ENCODE results near the gene FOXF1.

Gene FOXF1

DNA sequence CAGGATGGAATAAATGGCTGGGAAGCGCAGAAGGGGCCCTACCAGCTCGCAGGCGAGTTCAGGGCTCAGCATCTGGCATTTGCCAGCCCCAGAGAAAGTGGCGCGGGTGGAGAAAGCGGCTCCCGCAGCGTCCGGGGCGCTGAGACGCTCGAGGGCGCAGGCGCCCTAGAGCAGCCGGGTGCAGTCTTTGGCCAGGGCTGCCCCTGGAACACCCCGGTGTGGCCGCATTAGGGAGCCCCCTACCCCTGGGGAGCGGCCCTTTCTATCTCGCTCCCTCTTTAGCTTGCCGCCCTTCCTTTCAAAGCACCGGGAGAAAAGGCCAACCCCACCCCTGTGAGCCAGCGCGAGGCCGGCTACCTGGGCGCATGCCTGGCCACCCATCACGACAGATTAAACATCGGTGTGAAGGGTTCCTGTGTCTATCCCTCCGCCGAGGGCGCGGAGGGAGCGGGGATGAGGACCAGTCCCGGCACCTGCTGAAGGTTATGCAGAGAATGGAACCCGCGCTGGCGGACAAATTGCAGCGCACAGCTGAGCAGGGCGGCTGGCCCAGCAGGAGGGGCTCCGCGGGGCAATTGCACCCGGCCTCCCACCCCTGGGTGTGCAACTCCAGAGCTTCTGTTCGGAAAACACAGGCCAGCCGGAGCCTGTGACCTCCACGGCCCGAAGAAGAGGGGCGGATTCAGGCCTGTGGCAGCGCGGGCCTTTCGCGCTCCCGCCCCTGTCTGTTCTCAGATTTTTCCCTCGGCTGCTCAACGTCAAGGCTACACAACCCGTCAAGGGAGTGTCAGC is 15.6 kb upstream of the FOXF1 start:
- no peaks in the 10 kb centered on the region for H3K36me3 ChIP-seq (ENCODE audit: control insufficient read depth, insufficient read depth, low read length)
- peak overlapping the region; percentile 48 for H3K9ac ChIP-seq (ENCODE audit: low read length)
- H3K4me3 ChIP-seq (ENCODE audit: low read length): no peak overlapping the region
- H3K9me3 ChIP-seq (ENCODE audit: control insufficient read depth, low read length): no peaks in the 10 kb centered on the region
- peaks cover 10% of the 10 kb centered on the region for H3K4me1 ChIP-seq (ENCODE audit: control insufficient read depth, insufficient read depth, low read length)
- H3K27me3 ChIP-seq (ENCODE audit: control insufficient read depth, insufficient read depth, low read length): peaks cover 65% of the 10 kb centered on the region

DNA sequence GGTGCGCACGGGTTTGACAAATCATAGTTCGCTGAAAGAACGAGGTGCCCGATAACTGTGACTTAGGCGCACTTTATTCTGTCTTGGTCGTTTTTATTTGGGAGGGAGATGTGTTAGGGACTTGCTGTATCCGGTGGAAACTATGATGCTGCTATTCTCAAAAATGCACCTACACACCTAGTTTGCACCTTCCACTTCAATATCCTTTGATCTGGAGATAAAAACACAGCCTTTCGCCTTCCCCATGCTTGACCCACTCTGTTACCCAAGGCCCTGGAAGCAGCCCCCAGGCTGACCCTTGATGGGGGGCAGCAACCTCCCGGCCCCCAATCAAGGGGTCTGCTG is 15.0 kb upstream of the FOXF1 start:
- Histone ChIP-seq H3K27me3 (ENCODE audit: control insufficient read depth, insufficient read depth, low read length) (peaks cover 71% of the 10 kb centered on the region), H3K4me1 (ENCODE audit: control insufficient read depth, insufficient read depth, low read length) (peaks cover 10% of the 10 kb centered on the region), H3K4me3 (ENCODE audit: low read length) (no peak overlapping the region), H3K9ac (ENCODE audit: low read length) (peak overlapping the region; percentile 48), H3K9me3 (ENCODE audit: control insufficient read depth, low read length) (no peaks in the 10 kb centered on the region), H3K36me3 (ENCODE audit: control insufficient read depth, insufficient read depth, low read length) (no peaks in the 10 kb centered on the region)

DNA sequence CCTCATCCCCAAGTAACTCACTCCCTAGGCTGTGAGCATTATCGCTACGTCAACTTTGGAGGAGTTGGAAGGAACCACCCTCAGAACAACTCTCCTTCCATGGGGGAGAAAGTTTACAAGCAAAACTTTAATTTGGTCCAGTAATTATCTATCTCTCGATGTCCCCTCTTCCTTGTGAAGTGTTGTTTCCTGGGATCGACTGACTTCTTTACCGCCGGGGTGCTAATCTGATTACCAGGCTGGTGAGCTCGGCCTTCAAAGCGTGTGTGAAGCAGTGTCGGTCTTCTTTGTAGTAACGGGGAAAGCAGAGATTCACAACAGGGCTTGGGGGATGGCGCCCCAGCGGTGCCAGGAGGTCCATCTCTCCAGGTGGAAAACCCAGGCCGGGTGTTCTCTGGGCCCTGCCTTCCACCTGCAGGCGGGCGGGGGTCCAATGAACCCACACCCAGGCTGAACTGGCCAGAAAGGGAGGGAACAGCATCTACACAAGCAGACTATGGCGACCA is 14.5 kb upstream of the FOXF1 start:
- Histone ChIP-seq H3K4me3 (ENCODE audit: low read length) (no peak overlapping the region), H3K9ac (ENCODE audit: low read length) (peak overlapping the region; percentile 48), H3K27me3 (ENCODE audit: control insufficient read depth, insufficient read depth, low read length) (peaks cover 76% of the 10 kb centered on the region), H3K4me1 (ENCODE audit: control insufficient read depth, insufficient read depth, low read length) (peaks cover 9% of the 10 kb centered on the region), H3K36me3 (ENCODE audit: control insufficient read depth, insufficient read depth, low read length) (no peaks in the 10 kb centered on the region), H3K9me3 (ENCODE audit: control insufficient read depth, low read length) (no peaks in the 10 kb centered on the region)

DNA sequence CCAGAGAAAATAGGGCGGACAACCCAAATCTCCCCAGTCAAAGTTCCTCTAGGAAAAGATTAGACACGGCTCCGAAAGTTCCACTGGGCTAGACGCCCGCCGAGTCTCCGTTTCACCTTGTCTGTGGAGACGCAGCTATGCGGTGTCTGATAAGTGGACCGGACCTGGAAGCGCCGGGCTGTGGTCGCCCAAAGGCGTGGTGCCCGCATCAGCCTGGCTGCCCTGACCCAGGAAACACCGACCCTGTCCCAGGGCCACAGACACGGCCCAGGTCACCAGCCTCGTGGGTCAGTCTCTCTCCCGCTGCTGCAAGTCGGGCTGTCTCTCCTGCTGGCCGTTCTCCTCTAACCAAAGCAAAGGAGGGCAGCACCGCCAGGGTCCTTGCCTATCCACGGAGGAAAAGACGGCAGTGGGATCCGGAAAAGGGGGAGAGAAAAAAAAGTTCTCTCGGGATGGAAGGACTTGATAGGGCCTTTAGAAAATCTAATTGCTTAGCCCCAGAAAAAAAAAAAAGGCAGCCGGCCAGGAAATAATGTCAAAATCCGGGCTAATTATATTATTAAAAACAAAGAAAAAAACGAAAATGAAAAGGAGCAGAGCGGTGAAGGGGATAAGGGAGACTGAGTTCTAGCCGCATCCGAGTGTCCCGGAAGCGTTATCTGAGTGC is 13.9 kb upstream of the FOXF1 start:
- no peak overlapping the region for H3K4me3 ChIP-seq (ENCODE audit: low read length)
- H3K9me3 ChIP-seq (ENCODE audit: control insufficient read depth, low read length): no peaks in the 10 kb centered on the region
- H3K36me3 ChIP-seq (ENCODE audit: control insufficient read depth, insufficient read depth, low read length): no peaks in the 10 kb centered on the region
- H3K27me3 ChIP-seq (ENCODE audit: control insufficient read depth, insufficient read depth, low read length): peaks cover 81% of the 10 kb centered on the region
- peak overlapping the region; percentile 48 for H3K9ac ChIP-seq (ENCODE audit: low read length)
- peaks cover 4% of the 10 kb centered on the region for H3K4me1 ChIP-seq (ENCODE audit: control insufficient read depth, insufficient read depth, low read length)

GRCh38 chr16:86496929-86497461 is 13.3 kb upstream of the FOXF1 start:
- H3K9ac ChIP-seq (ENCODE audit: low read length): peak overlapping the region; percentile 48
- peaks cover 4% of the 10 kb centered on the region for H3K4me1 ChIP-seq (ENCODE audit: control insufficient read depth, insufficient read depth, low read length)
- no peaks in the 10 kb centered on the region for H3K9me3 ChIP-seq (ENCODE audit: control insufficient read depth, low read length)
- H3K4me3 ChIP-seq (ENCODE audit: low read length): no peak overlapping the region
- H3K27me3 ChIP-seq (ENCODE audit: control insufficient read depth, insufficient read depth, low read length): peaks cover 85% of the 10 kb centered on the region
- no peaks in the 10 kb centered on the region for H3K36me3 ChIP-seq (ENCODE audit: control insufficient read depth, insufficient read depth, low read length)

GRCh38 chr16:86497551-86498021 is 12.7 kb upstream of the FOXF1 start:
- no peak overlapping the region for H3K9ac ChIP-seq (ENCODE audit: low read length)
- H3K36me3 ChIP-seq (ENCODE audit: control insufficient read depth, insufficient read depth, low read length): no peaks in the 10 kb centered on the region
- H3K4me3 ChIP-seq (ENCODE audit: low read length): no peak overlapping the region
- H3K4me1 ChIP-seq (ENCODE audit: control insufficient read depth, insufficient read depth, low read length): peaks cover 4% of the 10 kb centered on the region
- peaks cover 88% of the 10 kb centered on the region for H3K27me3 ChIP-seq (ENCODE audit: control insufficient read depth, insufficient read depth, low read length)
- H3K9me3 ChIP-seq (ENCODE audit: control insufficient read depth, low read length): no peaks in the 10 kb centered on the region

GRCh38 chr16:86498155-86498670 is 12.1 kb upstream of the FOXF1 start:
- Histone ChIP-seq H3K36me3 (ENCODE audit: control insufficient read depth, insufficient read depth, low read length) (no peaks in the 10 kb centered on the region), H3K9ac (ENCODE audit: low read length) (peak overlapping the region; percentile 55), H3K4me1 (ENCODE audit: control insufficient read depth, insufficient read depth, low read length) (peaks cover 4% of the 10 kb centered on the region), H3K4me3 (ENCODE audit: low read length) (no peak overlapping the region), H3K27me3 (ENCODE audit: control insufficient read depth, insufficient read depth, low read length) (peaks cover 88% of the 10 kb centered on the region), H3K9me3 (ENCODE audit: control insufficient read depth, low read length) (no peaks in the 10 kb centered on the region)

DNA sequence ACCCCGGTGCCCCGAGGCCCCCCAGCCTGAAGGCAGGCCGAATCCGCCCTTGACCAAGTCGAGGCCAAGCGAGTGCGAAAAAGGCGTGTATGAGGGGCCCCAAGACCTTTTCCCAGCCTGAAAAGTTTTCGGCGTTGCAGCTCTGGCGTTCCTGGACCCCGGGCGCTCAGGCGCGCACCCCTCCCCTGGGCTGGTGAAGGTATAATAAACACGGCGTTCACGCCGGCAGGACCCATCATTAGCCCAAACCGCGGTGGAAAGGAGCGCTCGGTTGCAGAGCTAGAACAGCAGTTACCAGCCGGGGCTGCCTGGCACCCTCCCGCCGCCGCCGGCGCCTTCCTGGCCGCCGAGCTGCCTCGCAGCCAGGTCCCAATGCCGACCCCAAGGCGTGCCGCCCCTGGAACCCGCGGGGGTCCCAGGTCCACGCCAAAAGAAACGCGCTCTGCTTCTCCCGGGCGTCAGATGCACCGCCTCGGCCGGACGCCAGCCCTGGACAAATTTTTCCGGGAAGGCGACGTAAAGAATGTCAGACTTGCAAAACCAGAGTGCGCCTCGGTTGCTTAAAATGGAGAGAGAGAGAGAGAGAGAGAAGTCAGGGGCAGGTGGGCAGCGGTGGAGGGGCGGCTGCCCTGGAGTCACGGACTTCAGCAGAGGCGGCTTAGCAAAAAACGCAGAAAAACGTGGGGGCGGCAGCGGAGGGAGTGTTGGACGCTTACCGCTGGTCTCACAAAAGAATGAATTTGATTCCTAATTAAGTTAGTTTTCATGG is 11.5 kb upstream of the FOXF1 start:
- Histone ChIP-seq H3K9ac (ENCODE audit: low read length) (peak overlapping the region; percentile 55), H3K9me3 (ENCODE audit: control insufficient read depth, low read length) (no peaks in the 10 kb centered on the region), H3K36me3 (ENCODE audit: control insufficient read depth, insufficient read depth, low read length) (no peaks in the 10 kb centered on the region), H3K4me3 (ENCODE audit: low read length) (no peak overlapping the region), H3K27me3 (ENCODE audit: control insufficient read depth, insufficient read depth, low read length) (peaks cover 90% of the 10 kb centered on the region), H3K4me1 (ENCODE audit: control insufficient read depth, insufficient read depth, low read length) (peaks cover 3% of the 10 kb centered on the region)

DNA sequence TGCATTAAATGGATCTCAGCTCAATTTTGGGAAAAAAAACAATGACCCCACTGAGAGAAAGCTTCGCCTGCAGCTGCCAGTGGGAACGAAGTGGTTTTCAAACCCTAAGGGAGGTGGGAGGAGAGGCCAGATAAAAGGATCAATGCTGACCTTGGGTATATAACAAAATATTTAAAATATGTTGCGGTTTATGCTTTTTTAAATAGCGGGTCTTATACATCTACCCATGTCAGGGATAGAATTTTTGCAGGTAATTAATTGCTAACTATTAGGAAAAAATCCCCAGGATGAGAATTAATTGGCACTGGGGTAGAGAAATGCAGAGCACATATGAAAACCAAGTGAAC is 10.9 kb upstream of the FOXF1 start:
- H3K9me3 ChIP-seq (ENCODE audit: control insufficient read depth, low read length): no peaks in the 10 kb centered on the region
- H3K4me3 ChIP-seq (ENCODE audit: low read length): no peak overlapping the region
- H3K4me1 ChIP-seq (ENCODE audit: control insufficient read depth, insufficient read depth, low read length): no peaks in the 10 kb centered on the region
- H3K27me3 ChIP-seq (ENCODE audit: control insufficient read depth, insufficient read depth, low read length): peaks cover 90% of the 10 kb centered on the region
- no peaks in the 10 kb centered on the region for H3K36me3 ChIP-seq (ENCODE audit: control insufficient read depth, insufficient read depth, low read length)
- peak overlapping the region; percentile 55 for H3K9ac ChIP-seq (ENCODE audit: low read length)

- peak overlapping the region; percentile 55 for H3K9ac ChIP-seq (ENCODE audit: low read length)
Observed at GRCh38 chr16:86499889-86500707, 10.2 kb upstream of the FOXF1 start.

More at GRCh38 chr16:86499889-86500707, 10.2 kb upstream of the FOXF1 start:
- Histone ChIP-seq H3K4me1 (ENCODE audit: control insufficient read depth, insufficient read depth, low read length) (no peaks in the 10 kb centered on the region), H3K4me3 (ENCODE audit: low read length) (no peak overlapping the region), H3K9me3 (ENCODE audit: control insufficient read depth, low read length) (no peaks in the 10 kb centered on the region), H3K36me3 (ENCODE audit: control insufficient read depth, insufficient read depth, low read length) (no peaks in the 10 kb centered on the region), H3K27me3 (ENCODE audit: control insufficient read depth, insufficient read depth, low read length) (peaks cover 90% of the 10 kb centered on the region)
